Measurements from ENCODE around the gene HAUS8.

HAUS8 gene

GRCh38 chr19:17080440-17080801 is 5.2 kb upstream of the HAUS8 start:
- Histone ChIP-seq H3K36me3 (ENCODE audit: control insufficient read depth in 1 of 2, insufficient read depth in 2 of 2, low read length in 2 of 2) (peaks cover 0 to 7% of the 10 kb centered on the region in 2 donors), H3K9me3 (ENCODE audit: control insufficient read depth in 1 of 2, low read length in 2 of 2) (no peaks in the 10 kb centered on the region), H3K4me1 (ENCODE audit: control insufficient read depth in 1 of 2, insufficient read depth in 2 of 2, low read length in 2 of 2) (peaks cover 13 to 44% of the 10 kb centered on the region in 2 donors), H3K27me3 (ENCODE audit: low read depth, low read length) (no peaks in the 10 kb centered on the region), H3K27ac (ENCODE audit: low read length) (peak overlapping the region; percentile 95), H3K4me3 (ENCODE audit: low read depth in 1 of 2, low read length in 2 of 2) (peak overlapping the region; percentile 42 to 55)

GRCh38 chr19:17079710-17080439 is 4.6 kb upstream of the HAUS8 start:
- H3K27ac ChIP-seq (ENCODE audit: low read length) = peak overlapping the region; percentile 95
- H3K27me3 ChIP-seq (ENCODE audit: low read depth, low read length) = no peaks in the 10 kb centered on the region
- H3K36me3 ChIP-seq (ENCODE audit: control insufficient read depth in 1 of 2, insufficient read depth in 2 of 2, low read length in 2 of 2) = peaks cover 0 to 7% of the 10 kb centered on the region in 2 donors
- peak overlapping the region; percentile 42 to 55 for H3K4me3 ChIP-seq (ENCODE audit: low read depth in 1 of 2, low read length in 2 of 2)
- H3K9me3 ChIP-seq (ENCODE audit: control insufficient read depth in 1 of 2, low read length in 2 of 2) = no peaks in the 10 kb centered on the region
- H3K4me1 ChIP-seq (ENCODE audit: control insufficient read depth in 1 of 2, insufficient read depth in 2 of 2, low read length in 2 of 2) = peaks cover 13 to 44% of the 10 kb centered on the region in 2 donors

DNA sequence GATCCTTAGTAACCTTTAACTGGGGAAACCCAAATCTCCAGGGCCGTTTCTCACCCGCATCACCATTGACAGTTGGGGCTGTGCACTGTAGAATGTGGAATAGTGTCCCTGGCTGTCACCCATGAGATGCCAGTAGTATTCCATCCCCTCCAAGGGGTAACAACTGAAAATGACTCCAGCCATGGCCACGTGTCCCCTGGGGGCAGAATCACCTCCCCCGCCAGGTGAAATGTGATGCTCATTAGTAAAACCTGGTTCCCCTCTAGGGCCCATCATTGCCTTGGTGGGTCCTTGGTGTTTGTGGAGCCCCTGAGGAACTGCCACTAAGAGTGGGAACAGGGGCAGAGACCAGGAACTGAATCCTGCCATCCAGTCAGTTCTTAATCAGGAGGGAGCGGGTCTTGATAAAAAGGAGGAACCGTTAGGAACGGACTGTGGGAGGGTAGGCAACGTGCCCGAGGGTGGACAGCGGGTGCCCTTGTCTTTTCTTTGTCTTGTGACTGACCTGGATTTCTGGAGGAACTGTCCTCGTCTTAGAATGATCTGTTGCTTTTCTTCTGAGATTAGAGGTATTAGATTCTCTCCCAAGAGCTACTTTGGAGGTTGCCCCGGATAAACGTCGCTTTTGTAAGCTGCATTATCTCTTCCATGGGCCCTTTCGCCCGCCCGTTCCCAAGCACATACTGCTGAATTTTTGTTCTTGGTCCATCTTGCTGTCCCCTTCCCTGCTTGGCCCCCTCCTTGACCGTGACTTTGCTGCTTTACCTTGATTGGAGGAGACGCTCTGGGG is 3.9 kb upstream of the HAUS8 start:
- Histone ChIP-seq H3K4me1 (ENCODE audit: control insufficient read depth in 1 of 2, insufficient read depth in 2 of 2, low read length in 2 of 2) (peaks cover 13 to 51% of the 10 kb centered on the region in 2 donors), H3K27me3 (ENCODE audit: low read depth, low read length) (no peaks in the 10 kb centered on the region), H3K4me3 (ENCODE audit: low read depth in 1 of 2, low read length in 2 of 2) (peak overlapping the region; percentile 42 to 55), H3K36me3 (ENCODE audit: control insufficient read depth in 1 of 2, insufficient read depth in 2 of 2, low read length in 2 of 2) (peaks cover 0 to 7% of the 10 kb centered on the region in 2 donors), H3K9me3 (ENCODE audit: control insufficient read depth in 1 of 2, low read length in 2 of 2) (no peaks in the 10 kb centered on the region), H3K27ac (ENCODE audit: low read length) (peak overlapping the region; percentile 95)

GRCh38 chr19:17078036-17078919 is 3.0 kb upstream of the HAUS8 start:
- H3K36me3 ChIP-seq (ENCODE audit: control insufficient read depth in 1 of 2, insufficient read depth in 2 of 2, low read length in 2 of 2) = peaks cover 0 to 7% of the 10 kb centered on the region in 2 donors
- H3K4me1 ChIP-seq (ENCODE audit: control insufficient read depth in 1 of 2, insufficient read depth in 2 of 2, low read length in 2 of 2) = peaks cover 13 to 53% of the 10 kb centered on the region in 2 donors
- H3K9me3 ChIP-seq (ENCODE audit: control insufficient read depth in 1 of 2, low read length in 2 of 2) = no peaks in the 10 kb centered on the region
- H3K27me3 ChIP-seq (ENCODE audit: low read depth, low read length) = no peaks in the 10 kb centered on the region
- H3K27ac ChIP-seq (ENCODE audit: low read length) = peak overlapping the region; percentile 95
- H3K4me3 ChIP-seq (ENCODE audit: low read depth in 1 of 2, low read length in 2 of 2) = peak overlapping the region in 1 of 2 donors; percentile 55

- H3K9me3 ChIP-seq (ENCODE audit: control insufficient read depth in 1 of 2, low read length in 2 of 2) = no peaks in the 10 kb centered on the region
- no peaks in the 10 kb centered on the region for H3K27me3 ChIP-seq (ENCODE audit: low read depth, low read length)
- H3K4me1 ChIP-seq (ENCODE audit: control insufficient read depth in 1 of 2, insufficient read depth in 2 of 2, low read length in 2 of 2) = peaks cover 13 to 51% of the 10 kb centered on the region in 2 donors
- no peak overlapping the region for H3K27ac ChIP-seq (ENCODE audit: low read length)
- peaks cover 0 to 7% of the 10 kb centered on the region in 2 donors for H3K36me3 ChIP-seq (ENCODE audit: control insufficient read depth in 1 of 2, insufficient read depth in 2 of 2, low read length in 2 of 2)
- H3K4me3 ChIP-seq (ENCODE audit: low read depth in 1 of 2, low read length in 2 of 2) = peak overlapping the region; percentile 85 to 88
These were observed 2.3 kb upstream of the HAUS8 start for GRCh38 chr19:17077447-17078028.

DNA sequence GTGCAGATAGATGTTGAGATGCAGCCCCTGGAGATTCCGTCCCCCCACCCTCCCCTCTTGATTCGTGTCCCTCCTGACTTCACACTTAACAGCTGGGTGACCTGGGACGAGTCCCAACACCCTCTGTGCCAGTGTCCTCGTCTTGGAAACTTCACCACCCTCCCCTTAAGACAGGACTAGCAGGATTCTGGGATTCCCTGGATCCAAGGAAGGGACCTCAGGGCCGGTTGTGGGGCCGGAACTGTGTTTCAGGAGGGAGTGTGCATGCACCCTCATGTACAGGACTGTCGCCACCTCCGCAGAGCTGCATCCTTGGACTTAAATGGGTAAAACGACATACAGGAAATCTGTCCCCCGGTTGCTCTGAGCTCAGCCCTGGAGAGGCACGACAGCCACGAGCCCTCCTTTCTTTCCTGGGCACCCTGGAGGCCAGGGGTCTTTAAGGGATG is 1.3 kb upstream of the HAUS8 start:
- H3K4me1 ChIP-seq (ENCODE audit: control insufficient read depth in 1 of 2, insufficient read depth in 2 of 2, low read length in 2 of 2) = peaks cover 10 to 42% of the 10 kb centered on the region in 2 donors
- H3K27me3 ChIP-seq (ENCODE audit: low read depth, low read length) = no peaks in the 10 kb centered on the region
- peak overlapping the region; percentile 82 for H3K27ac ChIP-seq (ENCODE audit: low read length)
- H3K4me3 ChIP-seq (ENCODE audit: low read depth in 1 of 2, low read length in 2 of 2) = peak overlapping the region; percentile 85 to 88
- no peaks in the 10 kb centered on the region for H3K9me3 ChIP-seq (ENCODE audit: control insufficient read depth in 1 of 2, low read length in 2 of 2)
- peaks cover 0 to 7% of the 10 kb centered on the region in 2 donors for H3K36me3 ChIP-seq (ENCODE audit: control insufficient read depth in 1 of 2, insufficient read depth in 2 of 2, low read length in 2 of 2)

DNA sequence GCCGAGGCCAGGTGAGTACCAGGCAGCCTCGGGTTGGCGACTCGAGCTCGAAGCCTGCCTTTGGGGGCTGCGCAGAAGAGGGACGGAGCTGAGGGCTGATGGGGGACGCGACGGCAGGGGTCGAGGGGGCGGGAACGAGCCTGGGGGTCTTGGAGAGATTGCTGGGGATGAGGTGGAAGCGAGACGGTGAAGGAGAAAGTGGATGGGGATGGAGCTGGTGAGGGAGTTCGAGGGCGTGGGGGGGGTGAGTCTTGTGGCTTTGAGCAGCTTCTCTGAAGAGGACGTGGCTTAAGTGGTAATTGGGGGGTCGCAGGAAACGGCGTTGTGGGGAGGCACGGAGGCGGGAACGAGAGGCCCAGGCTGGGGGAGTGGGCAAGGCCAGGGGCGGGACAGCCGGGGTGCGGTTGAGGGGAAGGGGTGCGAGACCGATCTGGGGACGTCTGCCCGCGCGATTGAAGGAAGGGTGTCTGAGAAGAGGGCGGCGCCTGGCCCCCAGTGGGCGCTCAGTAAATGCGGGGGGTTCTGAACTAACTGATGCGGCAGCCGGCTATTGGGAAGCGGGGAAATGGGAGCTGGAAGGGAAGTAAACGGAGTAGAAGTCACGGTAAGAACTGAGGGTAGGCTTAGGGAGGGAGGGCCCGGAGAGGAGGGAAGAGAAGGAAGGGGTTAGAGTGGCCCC is 751 bp upstream of the HAUS8 start:
- H3K27me3 ChIP-seq (ENCODE audit: low read depth, low read length) = no peaks in the 10 kb centered on the region
- peak overlapping the region; percentile 82 for H3K27ac ChIP-seq (ENCODE audit: low read length)
- peaks cover 10 to 42% of the 10 kb centered on the region in 2 donors for H3K4me1 ChIP-seq (ENCODE audit: control insufficient read depth in 1 of 2, insufficient read depth in 2 of 2, low read length in 2 of 2)
- H3K4me3 ChIP-seq (ENCODE audit: low read depth in 1 of 2, low read length in 2 of 2) = peak overlapping the region; percentile 85 to 88
- H3K36me3 ChIP-seq (ENCODE audit: control insufficient read depth in 1 of 2, insufficient read depth in 2 of 2, low read length in 2 of 2) = peaks cover 0 to 7% of the 10 kb centered on the region in 2 donors
- H3K9me3 ChIP-seq (ENCODE audit: control insufficient read depth in 1 of 2, low read length in 2 of 2) = no peaks in the 10 kb centered on the region

- Histone ChIP-seq H3K27ac (ENCODE audit: low read length) (peak overlapping the region; percentile 88), H3K4me1 (ENCODE audit: control insufficient read depth in 1 of 2, insufficient read depth in 2 of 2, low read length in 2 of 2) (peaks cover 10 to 35% of the 10 kb centered on the region in 2 donors), H3K9me3 (ENCODE audit: control insufficient read depth in 1 of 2, low read length in 2 of 2) (no peaks in the 10 kb centered on the region), H3K36me3 (ENCODE audit: control insufficient read depth in 1 of 2, insufficient read depth in 2 of 2, low read length in 2 of 2) (peaks cover 0 to 4% of the 10 kb centered on the region in 2 donors), H3K27me3 (ENCODE audit: low read depth, low read length) (no peaks in the 10 kb centered on the region), H3K4me3 (ENCODE audit: low read depth in 1 of 2, low read length in 2 of 2) (peak overlapping the region; percentile 92 to 94)
These were observed 618 bp downstream of the HAUS8 start for GRCh38 chr19:17074634-17075034.

DNA sequence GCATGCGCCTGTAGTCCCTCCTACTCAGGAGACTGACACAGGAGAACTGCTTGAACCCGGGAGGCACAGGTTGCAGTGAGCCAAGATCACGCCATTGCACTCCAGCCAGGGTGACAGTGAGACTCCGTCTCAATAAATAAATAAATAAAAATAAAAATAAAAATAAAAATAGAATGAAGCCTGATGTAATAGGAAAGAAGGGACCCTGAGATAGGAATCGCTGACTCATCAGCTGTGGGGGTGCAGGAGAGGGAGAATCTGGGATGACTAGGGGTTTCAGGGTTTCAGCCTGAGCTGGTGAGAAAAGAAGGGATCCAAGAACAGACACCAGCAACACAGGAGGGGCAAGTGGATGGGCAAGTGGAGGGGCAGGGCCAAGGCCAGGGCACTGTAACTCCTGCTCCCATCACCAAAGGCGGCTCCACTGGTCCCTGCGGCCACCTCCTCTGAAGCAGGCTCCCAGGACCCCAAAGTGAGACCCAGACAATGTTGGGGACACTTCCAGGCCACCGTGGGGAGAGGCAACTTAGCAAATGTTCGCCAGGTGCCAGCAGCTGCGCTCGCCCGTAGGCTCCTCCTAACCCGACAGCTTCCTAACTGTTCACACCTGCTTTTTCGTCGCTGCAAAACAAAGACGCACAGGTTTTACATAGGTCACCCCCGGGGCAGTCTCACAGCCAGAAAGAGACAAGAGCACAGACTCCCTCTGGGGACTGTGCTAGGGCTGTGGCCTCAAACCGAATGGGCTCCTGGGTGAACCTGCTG is 1.2 kb downstream of the HAUS8 start:
- H3K4me1 ChIP-seq (ENCODE audit: control insufficient read depth in 1 of 2, insufficient read depth in 2 of 2, low read length in 2 of 2) = peaks cover 6 to 30% of the 10 kb centered on the region in 2 donors
- no peaks in the 10 kb centered on the region for H3K27me3 ChIP-seq (ENCODE audit: low read depth, low read length)
- peak overlapping the region; percentile 92 to 94 for H3K4me3 ChIP-seq (ENCODE audit: low read depth in 1 of 2, low read length in 2 of 2)
- H3K27ac ChIP-seq (ENCODE audit: low read length) = peak overlapping the region; percentile 88
- peaks cover 0 to under 1% of the 10 kb centered on the region in 2 donors for H3K36me3 ChIP-seq (ENCODE audit: control insufficient read depth in 1 of 2, insufficient read depth in 2 of 2, low read length in 2 of 2)
- H3K9me3 ChIP-seq (ENCODE audit: control insufficient read depth in 1 of 2, low read length in 2 of 2) = no peaks in the 10 kb centered on the region

GRCh38 chr19:17070912-17071311 is 4.3 kb downstream of the HAUS8 start:
- Histone ChIP-seq H3K4me1 (ENCODE audit: control insufficient read depth in 1 of 2, insufficient read depth in 2 of 2, low read length in 2 of 2) (peaks cover 0 to 9% of the 10 kb centered on the region in 2 donors), H3K9me3 (ENCODE audit: control insufficient read depth in 1 of 2, low read length in 2 of 2) (no peaks in the 10 kb centered on the region), H3K27me3 (ENCODE audit: low read depth, low read length) (no peaks in the 10 kb centered on the region), H3K27ac (ENCODE audit: low read length) (no peak overlapping the region), H3K36me3 (ENCODE audit: control insufficient read depth in 1 of 2, insufficient read depth in 2 of 2, low read length in 2 of 2) (peaks cover 0 to 6% of the 10 kb centered on the region in 2 donors), H3K4me3 (ENCODE audit: low read depth in 1 of 2, low read length in 2 of 2) (no peak overlapping the region)

Data from muscle layer of duodenum (tissue), 2 donors.